HepG2 (cell line): ENCODE measurements around the gene CFAP45.

Experiments used
- CTCF ChIP-seq: sonication (generic); formaldehyde crosslinking; IDR thresholded peaks from 2 replicates; pipeline ENCODE4 v1.5.0; 2020; ENCODE audit warnings: mild to moderate bottlenecking, missing genetic modification reagents, moderate library complexity
- MZF1 ChIP-seq: sonication (generic); formaldehyde crosslinking; IDR thresholded peaks from 2 replicates; pipeline ENCODE4 v1.8.1; 2023; ENCODE audit warnings: mild to moderate bottlenecking, missing genetic modification reagents, borderline replicate concordance
- REXO4 ChIP-seq: sonication (generic); formaldehyde crosslinking; IDR thresholded peaks from 2 replicates; pipeline ENCODE4 v1.8.0; 2022; ENCODE audit warnings: missing genetic modification reagents, mild to moderate bottlenecking, borderline replicate concordance

GRCh38 chr1:159920202-159920601, 20.2 kb upstream of the CFAP45 start:
- TF ChIP-seq MZF1 (no peak), CTCF (CRISPR knock-in tag) (no peak), REXO4 (no peak)
